Immature natural killer cell (primary cell): ENCODE results near the gene AMOTL2. TPM values are rescaled to one million over a fixed set of nuclear protein-coding genes. Genes with fewer than 3 reads are reported as not detected.

Experiments used
- DNase-seq, 3 donors: peaks; one replicate each; pipeline ENCODE4 v3.0.0; 2022; ENCODE audit warnings: mixed read lengths in 1 of 3
- H3K27ac Mint-ChIP-seq, 6 donors: one replicate each; pipeline ENCODE4 v1.8.0; 2020; ENCODE audit warnings: mixed read lengths in 6 of 6, mild to moderate bottlenecking in 5 of 6, inconsistent platforms in 4 of 6, moderate library complexity in 3 of 6
- H3K27me3 Mint-ChIP-seq, 3 donors: one replicate each; pipeline ENCODE4 v1.8.0; 2020 to 2021; ENCODE audit warnings: low read depth in 3 of 3, mild to moderate bottlenecking in 3 of 3, mixed read lengths in 3 of 3, moderate library complexity in 3 of 3, inconsistent platforms in 1 of 3
- H3K36me3 Mint-ChIP-seq, 3 donors: one replicate each; pipeline ENCODE4 v1.8.0; 2020; ENCODE audit warnings: mixed read lengths in 3 of 3, inconsistent platforms in 2 of 3, mild to moderate bottlenecking in 2 of 3
- H3K4me1 Mint-ChIP-seq, 2 donors: one replicate each; pipeline ENCODE4 v1.8.0; 2020; ENCODE audit warnings: inconsistent platforms in 2 of 2, mild to moderate bottlenecking in 2 of 2, mixed read lengths in 2 of 2, moderate library complexity in 1 of 2
- H3K4me3 Mint-ChIP-seq, 5 donors: one replicate each; pipeline ENCODE4 v1.8.0; 2020; ENCODE audit warnings: mild to moderate bottlenecking in 5 of 5, mixed read lengths in 5 of 5, inconsistent platforms in 3 of 5, moderate library complexity in 3 of 5
- H3K9me3 Mint-ChIP-seq, 6 donors: one replicate each; pipeline ENCODE4 v1.8.0; 2020; ENCODE audit warnings: mild to moderate bottlenecking in 6 of 6, mixed read lengths in 6 of 6, inconsistent platforms in 4 of 6, moderate library complexity in 3 of 6
- polyA plus RNA-seq, 3 donors: library from polyadenylated mRNA; unstranded; fragments of 300-500 nt; fragmentation: Illumina TruSeq; gene quantifications; one replicate each; pipeline ENCODE4 v1.2.3, GENCODE V29; 2021

Gene AMOTL2
- not detected for polyA plus RNA-seq

DNA sequence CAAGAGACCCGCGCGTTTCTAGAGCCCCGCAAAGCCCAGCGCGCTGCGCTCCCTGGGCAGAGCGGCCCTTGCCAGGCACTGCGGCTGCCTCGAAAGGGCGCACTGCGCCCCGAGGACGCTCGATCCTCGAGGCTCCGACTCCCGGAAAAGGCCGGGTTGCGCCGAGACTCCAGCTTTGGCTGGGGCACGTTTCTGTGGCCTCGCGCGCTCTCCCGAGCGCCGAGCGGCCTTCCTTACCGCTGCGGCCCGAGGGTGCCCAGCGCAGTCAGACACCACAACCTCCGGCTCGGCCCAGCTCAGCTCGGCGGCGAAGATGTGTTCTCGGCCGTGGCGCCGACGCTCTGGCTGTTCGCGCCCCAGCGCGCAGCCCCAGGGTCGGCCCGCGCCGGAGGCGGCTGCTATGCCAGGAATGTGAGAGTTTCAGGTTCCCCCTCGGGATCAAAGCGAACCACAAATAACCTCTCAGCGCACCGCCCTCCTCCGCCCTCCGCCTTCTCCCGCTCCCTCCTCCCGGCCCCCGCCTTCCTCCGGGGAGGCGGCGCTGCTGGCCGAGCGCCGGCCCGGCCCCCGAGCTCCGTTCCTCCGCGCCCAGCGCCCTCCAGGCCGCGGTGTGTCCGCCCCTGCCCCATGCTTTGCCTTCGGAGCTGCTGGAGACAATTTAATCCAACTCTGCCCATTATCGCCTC, at the start of gene AMOTL2:
Gene AMOTL2, minus strand, starts transcription at position 343 of the 686 bp plus-strand sequence. CDS start 3,014 bp downstream, outside the sequence.
- Mint-ChIP-seq H3K4me1 (peaks cover 11 to 12% of the 10 kb centered on the region in 2 donors), H3K36me3 (no peaks in the 10 kb centered on the region), H3K9me3 (no peaks in the 10 kb centered on the region), H3K4me3 (peak within 1 kb of the TSS; percentile 66 to 73 (median 72)), H3K27me3 (peaks cover 4 to 22% (median 11%) of the 10 kb centered on the region in 3 donors), H3K27ac (peak within 1 kb of the TSS in 1 of 6 donors; percentile 19)
- no peak for DNase-seq

DNA sequence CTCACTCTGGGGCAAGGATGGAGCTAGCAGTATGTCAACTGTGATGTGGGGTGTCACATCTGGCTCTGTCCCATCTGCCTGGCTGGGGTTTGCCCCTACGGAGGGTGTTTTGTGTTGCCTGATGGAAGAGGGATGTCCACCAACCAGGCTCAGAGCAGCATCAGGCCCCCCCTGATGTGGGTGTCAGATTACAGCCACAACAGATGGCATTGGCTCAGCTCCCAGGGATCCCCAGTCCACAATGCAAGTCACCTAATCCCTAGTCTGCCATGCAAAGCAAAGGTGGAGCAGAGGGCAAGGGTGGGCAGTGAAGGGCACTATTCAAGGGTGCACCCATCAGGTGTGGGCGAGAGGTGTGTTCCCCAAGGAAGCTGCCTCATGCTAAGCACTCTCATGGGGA, 48.9 kb upstream of the AMOTL2 start:
- H3K9me3 Mint-ChIP-seq = no peaks in the 10 kb centered on the region
- no peaks in the 10 kb centered on the region for H3K36me3 Mint-ChIP-seq
- no peak for DNase-seq
- H3K4me1 Mint-ChIP-seq = no peaks in the 10 kb centered on the region
- H3K4me3 Mint-ChIP-seq = no peak overlapping the region
- H3K27ac Mint-ChIP-seq = no peak overlapping the region
- H3K27me3 Mint-ChIP-seq = peaks cover 0 to 6% (median 0%) of the 10 kb centered on the region in 3 donors

DNA sequence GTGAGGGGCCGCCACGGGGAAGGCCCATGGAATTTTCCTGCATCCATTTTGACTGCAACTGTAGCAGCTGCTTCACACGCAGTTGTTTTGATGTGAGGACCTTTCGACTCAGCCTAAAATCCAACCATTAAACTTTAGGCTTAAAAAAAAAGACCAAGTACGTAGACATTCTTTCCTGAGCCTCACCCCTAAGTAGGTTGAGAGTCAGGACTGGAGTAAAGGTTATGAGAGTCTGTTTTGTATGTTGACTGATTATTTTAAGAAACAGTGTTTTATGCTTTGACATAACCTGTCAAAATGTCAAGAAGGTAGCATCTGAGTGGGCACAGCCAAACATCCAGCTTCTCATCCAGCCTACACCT, 45.7 kb upstream of the AMOTL2 start:
- Mint-ChIP-seq H3K4me3 (no peak overlapping the region), H3K4me1 (no peaks in the 10 kb centered on the region), H3K9me3 (no peaks in the 10 kb centered on the region), H3K27ac (no peak overlapping the region), H3K27me3 (peaks cover 0 to 6% (median 0%) of the 10 kb centered on the region in 3 donors), H3K36me3 (no peaks in the 10 kb centered on the region)
- no peak for DNase-seq

DNA sequence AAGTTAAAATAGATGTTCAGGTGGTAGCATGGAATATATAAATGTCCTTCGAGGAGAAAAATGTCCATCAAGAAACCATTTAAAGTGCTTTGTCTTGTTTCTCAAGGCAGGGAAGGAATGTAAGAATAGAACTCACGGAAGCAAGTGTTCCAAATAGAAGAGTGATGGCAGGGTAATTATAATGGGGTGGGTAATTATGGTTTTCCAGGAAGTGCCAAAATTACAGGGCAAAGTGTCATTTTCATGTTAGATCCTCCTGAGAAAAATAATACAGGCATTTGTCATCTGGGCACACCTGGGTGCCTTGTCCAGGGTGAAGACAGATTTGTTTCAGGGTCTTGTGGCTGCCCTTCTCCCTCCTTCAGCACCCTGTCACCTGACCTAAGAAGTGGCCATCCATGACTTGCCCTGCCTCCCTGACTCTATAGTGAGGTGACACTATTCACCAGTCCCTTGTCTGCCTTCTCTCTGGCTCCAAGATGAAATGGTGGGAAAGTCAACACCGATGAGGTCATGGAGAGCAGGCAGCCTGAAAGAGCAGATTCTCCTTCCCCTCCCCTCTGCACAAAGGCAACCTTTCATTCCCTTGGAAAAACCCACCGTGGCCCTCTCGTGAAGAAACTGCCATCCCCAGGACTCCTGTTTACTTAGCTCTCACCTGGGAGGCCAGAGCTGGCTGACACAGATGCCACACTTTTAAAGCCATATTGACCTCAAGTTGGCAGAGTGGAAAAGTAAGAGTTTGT, 45.1 kb upstream of the AMOTL2 start:
- no peak overlapping the region for H3K27ac Mint-ChIP-seq
- no peak for DNase-seq

DNA sequence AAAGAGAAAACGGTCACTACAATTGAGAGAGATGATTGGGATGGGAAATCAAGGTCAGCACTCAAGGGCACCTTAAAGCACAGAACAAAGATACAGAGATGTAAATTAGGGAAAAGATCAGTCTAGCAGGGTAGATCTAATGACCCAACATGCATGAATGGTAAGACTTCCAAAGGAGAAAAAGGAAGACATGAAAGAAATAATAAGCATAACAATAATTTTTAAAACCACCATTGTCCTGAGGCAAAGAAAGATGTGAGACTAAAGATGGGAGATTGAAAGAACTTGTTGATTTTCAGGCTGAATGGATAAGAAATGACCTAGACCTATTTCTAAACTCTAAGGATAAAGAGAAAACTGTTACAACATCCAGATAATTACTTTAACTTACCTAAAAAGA, 34.8 kb upstream of the AMOTL2 start:
- Mint-ChIP-seq H3K27ac (no peak overlapping the region), H3K27me3 (peaks cover 5 to 20% (median 7%) of the 10 kb centered on the region in 3 donors), H3K4me3 (no peak overlapping the region), H3K9me3 (peaks cover 0 to 4% (median 0%) of the 10 kb centered on the region in 6 donors), H3K36me3 (no peaks in the 10 kb centered on the region), H3K4me1 (no peaks in the 10 kb centered on the region)
- DNase-seq = no peak

More for the DNA sequence above, 45.1 kb upstream of the AMOTL2 start:
- Mint-ChIP-seq H3K36me3 (no peaks in the 10 kb centered on the region), H3K27me3 (peaks cover 0 to 5% (median 2%) of the 10 kb centered on the region in 3 donors), H3K4me3 (no peak overlapping the region), H3K4me1 (no peaks in the 10 kb centered on the region), H3K9me3 (no peaks in the 10 kb centered on the region)

DNA sequence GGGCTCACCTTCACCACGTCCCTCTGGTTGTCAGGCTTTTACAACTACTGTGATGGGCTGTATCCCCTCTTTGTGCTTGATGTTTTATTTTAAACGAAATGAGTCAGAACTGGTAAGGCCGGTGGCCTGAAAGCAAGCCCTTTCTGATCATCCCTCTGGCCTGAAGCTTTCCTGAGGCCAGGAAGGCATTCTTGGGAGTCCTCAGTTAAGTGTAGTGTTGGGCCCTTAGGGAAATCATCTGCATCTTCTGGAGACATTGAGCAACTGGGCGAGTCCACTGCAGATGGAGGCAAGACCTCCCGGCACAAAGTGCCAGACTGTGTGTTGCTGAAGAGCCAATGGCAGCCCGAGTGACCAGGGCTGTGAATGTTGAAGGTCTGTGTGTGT, 33.0 kb upstream of the AMOTL2 start:
- Mint-ChIP-seq H3K9me3 (no peaks in the 10 kb centered on the region), H3K27ac (no peak overlapping the region), H3K27me3 (peaks cover 6 to 14% (median 10%) of the 10 kb centered on the region in 3 donors), H3K4me1 (no peaks in the 10 kb centered on the region), H3K4me3 (no peak overlapping the region), H3K36me3 (no peaks in the 10 kb centered on the region)
- DNase-seq = no peak

DNA sequence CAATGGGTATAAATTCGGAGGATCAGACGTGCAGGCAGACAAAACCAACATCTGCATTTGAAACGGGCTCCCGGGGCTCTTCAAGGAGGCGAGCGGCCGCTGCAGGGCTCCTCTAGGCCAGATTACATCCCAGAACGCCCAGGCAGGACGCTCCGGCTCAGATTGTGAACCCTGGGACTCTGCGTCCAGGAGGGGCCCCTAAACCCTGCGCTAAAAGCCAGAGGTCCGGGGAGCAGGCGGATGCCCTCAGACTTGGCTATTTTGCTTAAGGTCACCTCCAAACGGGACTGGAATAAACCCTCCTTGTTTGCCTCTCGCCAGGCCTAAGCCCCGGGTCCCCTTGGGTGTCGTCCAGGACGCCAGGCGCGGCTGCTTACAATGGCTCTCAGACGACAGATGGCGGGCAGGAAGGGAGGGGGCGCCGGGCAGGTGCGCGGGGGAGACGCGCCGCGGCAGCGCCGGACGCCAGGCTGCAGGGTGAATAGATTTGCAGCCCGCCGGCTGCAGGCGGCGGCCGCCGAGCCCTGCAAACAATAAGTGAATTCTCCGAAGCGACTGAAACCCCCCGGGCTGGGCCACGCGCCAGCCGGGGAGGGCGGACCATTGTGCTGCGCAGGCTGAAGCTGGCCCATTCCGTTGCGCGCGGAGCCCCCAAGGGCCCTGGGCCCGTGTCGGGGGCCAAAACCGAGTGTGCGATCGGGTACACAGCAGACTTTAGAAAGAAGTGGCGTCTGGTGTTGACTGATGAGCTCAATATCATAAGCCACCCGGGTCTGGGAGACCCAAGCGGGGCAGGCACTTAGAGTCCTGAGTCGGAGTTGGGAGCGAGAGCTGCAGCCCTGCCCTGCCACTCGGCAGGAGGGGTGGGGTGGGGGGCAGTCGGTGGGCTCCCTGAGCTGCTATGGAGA, 32.3 kb upstream of the AMOTL2 start:
- peaks cover 9 to 14% (median 10%) of the 10 kb centered on the region in 3 donors for H3K27me3 Mint-ChIP-seq
- no peaks in the 10 kb centered on the region for H3K9me3 Mint-ChIP-seq
- H3K36me3 Mint-ChIP-seq = no peaks in the 10 kb centered on the region
- no peak for DNase-seq
- H3K27ac Mint-ChIP-seq = no peak overlapping the region
- no peaks in the 10 kb centered on the region for H3K4me1 Mint-ChIP-seq
- H3K4me3 Mint-ChIP-seq = no peak overlapping the region

DNA sequence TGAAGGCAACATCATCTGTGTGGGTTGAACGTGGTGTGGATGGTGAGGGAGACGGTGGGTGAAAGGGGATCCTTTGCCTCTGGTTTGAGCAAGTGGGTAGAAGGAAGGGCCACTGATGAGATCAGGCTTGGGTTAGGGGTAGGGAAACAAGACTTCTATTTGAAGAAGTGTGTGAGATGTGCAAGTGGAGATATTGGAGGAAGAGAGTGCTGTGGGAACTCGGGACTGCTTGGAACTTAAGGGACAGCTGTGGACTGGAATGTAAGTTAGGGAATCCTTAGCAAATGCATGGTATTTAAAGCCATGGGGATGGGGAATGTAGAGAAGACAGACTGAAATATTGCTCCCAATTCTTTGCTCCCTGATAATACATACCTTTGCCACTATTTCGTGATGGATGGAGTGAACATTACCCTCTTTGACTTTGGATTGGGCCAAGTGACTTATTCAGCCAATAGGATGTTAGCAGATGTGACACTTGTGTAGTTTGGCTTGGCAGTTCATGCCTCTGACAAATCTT, 30.2 kb upstream of the AMOTL2 start:
- Mint-ChIP-seq H3K27ac (no peak overlapping the region), H3K27me3 (peaks cover 9 to 20% (median 10%) of the 10 kb centered on the region in 3 donors), H3K4me1 (no peaks in the 10 kb centered on the region), H3K9me3 (no peaks in the 10 kb centered on the region), H3K4me3 (no peak overlapping the region), H3K36me3 (no peaks in the 10 kb centered on the region)
- no peak for DNase-seq

DNA sequence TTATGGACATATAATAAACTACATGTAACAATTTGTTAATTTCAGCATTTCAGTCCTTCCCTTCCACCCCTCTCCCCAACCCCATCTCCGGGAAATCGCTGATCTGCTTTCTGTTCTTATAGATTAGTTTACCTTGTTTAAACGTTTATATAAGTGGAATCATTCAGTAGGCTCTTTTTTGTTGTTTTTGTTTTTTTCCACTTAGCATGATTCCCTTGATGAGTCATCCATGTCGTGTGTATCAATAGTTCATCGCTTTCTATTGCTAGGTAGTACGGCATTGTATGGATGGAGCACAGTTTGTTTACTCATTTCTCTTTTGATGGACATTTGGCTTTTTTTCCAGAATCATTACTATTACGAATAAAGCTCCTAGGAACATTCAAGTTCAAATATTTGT, 23.5 kb upstream of the AMOTL2 start:
- no peak for DNase-seq
- H3K36me3 Mint-ChIP-seq = no peaks in the 10 kb centered on the region
- H3K4me3 Mint-ChIP-seq = no peak overlapping the region
- H3K4me1 Mint-ChIP-seq = no peaks in the 10 kb centered on the region
- H3K9me3 Mint-ChIP-seq = no peaks in the 10 kb centered on the region
- H3K27ac Mint-ChIP-seq = no peak overlapping the region
- peaks cover 4 to 14% (median 7%) of the 10 kb centered on the region in 3 donors for H3K27me3 Mint-ChIP-seq

DNA sequence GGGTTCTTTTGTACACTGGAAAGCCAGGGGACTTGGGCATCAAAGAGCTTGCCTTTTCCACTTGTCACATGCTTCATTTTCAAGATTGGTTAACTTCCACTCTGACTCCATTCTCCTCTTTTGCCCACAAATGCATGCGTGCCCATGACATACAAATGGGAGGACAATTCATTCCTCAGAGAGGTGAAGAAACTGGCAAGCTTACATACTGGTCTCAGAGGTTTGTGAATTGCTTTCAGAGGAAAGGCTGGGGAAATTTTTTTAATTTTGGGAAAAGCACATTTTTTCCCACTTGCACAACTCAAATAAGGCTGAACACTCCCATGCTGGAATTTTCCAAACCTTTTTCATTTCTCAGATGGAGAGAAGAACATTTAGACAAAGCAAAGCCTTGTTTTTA, 20.9 kb upstream of the AMOTL2 start:
- no peak overlapping the region for H3K4me3 Mint-ChIP-seq
- H3K27me3 Mint-ChIP-seq = peaks cover 4 to 8% (median 7%) of the 10 kb centered on the region in 3 donors
- no peaks in the 10 kb centered on the region for H3K36me3 Mint-ChIP-seq
- H3K9me3 Mint-ChIP-seq = no peaks in the 10 kb centered on the region
- no peaks in the 10 kb centered on the region for H3K4me1 Mint-ChIP-seq
- no peak overlapping the region for H3K27ac Mint-ChIP-seq
- DNase-seq = no peak

DNA sequence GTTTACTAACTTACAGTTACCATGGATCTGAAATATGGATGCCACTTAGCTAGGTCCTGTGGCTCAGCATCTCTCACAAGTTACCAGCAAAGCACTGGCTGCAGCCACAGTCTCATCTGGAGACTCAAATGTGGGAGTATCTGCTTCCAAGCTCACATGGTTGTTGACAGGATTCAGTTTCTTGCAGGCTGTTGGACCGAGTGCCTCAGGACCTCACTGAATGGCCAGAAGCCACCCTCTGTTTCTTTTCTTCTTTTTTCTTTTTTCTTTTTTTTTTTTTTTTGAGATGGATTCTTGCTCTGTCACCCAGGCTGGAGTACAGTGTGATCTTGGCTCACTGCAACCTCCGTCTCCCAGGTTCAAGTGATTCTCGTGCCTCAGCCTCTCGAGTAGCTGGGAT, 20.1 kb upstream of the AMOTL2 start:
- H3K4me1 Mint-ChIP-seq = no peaks in the 10 kb centered on the region
- H3K27me3 Mint-ChIP-seq = peaks cover 4 to 7% (median 5%) of the 10 kb centered on the region in 3 donors
- no peak overlapping the region for H3K27ac Mint-ChIP-seq
- no peak overlapping the region for H3K4me3 Mint-ChIP-seq
- no peaks in the 10 kb centered on the region for H3K36me3 Mint-ChIP-seq
- DNase-seq = no peak
- no peaks in the 10 kb centered on the region for H3K9me3 Mint-ChIP-seq

DNA sequence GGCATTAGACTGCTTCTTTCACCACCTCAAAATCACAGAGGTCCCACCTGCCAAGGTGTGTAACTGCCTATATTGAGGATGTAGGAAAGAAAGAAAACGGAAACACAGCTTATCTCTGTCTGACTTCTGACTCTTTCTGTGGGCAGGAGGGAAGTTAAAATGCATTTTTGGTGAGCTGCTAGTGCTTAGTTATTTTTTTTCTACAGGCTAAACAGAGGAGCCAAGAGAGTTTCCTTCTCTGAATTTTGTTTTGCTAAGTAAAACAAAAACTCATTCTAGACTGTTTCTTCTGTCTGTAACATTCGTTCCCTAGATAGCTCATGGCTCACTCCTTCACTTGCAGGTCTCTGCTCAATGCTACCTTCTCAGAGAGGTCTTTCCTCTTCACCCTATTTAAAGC, 18.8 kb upstream of the AMOTL2 start:
- H3K4me3 Mint-ChIP-seq = no peak overlapping the region
- H3K4me1 Mint-ChIP-seq = no peaks in the 10 kb centered on the region
- no peak for DNase-seq
- H3K36me3 Mint-ChIP-seq = no peaks in the 10 kb centered on the region
- H3K27me3 Mint-ChIP-seq = peaks cover 4 to 9% (median 5%) of the 10 kb centered on the region in 3 donors
- no peak overlapping the region for H3K27ac Mint-ChIP-seq
- no peaks in the 10 kb centered on the region for H3K9me3 Mint-ChIP-seq

DNA sequence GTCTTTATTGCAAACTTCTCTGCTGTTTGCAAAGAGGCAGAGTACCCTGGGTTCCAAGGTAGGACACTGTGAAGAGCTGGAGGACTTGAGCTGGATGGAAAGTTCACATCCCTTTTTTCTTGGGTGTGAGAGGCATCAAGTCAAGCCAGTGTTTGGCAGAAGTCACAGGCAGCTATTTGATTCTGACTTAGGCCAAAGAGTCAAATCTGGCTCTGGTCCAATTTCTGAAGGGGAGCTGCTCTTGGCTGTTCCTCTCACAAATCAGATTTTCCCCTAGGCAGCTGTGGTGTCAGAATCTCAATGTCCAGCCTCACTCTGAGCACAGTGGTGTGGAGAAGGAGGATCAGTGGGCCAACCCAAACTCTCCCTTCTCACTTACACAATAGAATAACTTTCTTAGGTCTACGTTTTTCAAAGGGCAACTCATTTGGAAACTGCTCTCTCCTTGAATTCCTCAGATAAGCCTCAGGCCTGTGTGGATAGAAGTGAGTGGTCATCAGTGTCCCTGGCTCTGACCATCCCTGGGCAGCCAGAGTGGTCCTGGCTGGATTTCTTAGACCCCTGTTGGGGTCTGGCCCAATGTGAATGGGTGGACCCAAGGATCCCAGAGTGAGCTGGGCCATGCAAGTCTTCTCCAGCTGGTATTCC, 18.2 kb upstream of the AMOTL2 start:
- no peak overlapping the region for H3K27ac Mint-ChIP-seq

More for the DNA sequence above, 18.2 kb upstream of the AMOTL2 start:
- Mint-ChIP-seq H3K36me3 (no peaks in the 10 kb centered on the region), H3K9me3 (no peaks in the 10 kb centered on the region), H3K27me3 (peaks cover 4 to 10% (median 5%) of the 10 kb centered on the region in 3 donors), H3K4me3 (no peak overlapping the region), H3K4me1 (no peaks in the 10 kb centered on the region)
- no peak for DNase-seq
